H1 (cell line): Measurements from ENCODE around the gene NHLRC2. TPM values are rescaled to one million over a fixed set of nuclear protein-coding genes. Genes with fewer than 3 reads are reported as not detected.

Source experiments
- CTCF ChIA-PET: fragments of 300-600 bp; sonication (Branson Sonifier 250); formaldehyde crosslinking; loops from one replicate; lab custom pipeline; 2021; ENCODE audit not compliant: partially characterized antibody; lab: Charles Lee
- POLR2A ChIA-PET: fragments of 300-600 bp; sonication (Branson Sonifier 250); formaldehyde crosslinking; loops from one replicate; lab custom pipeline; 2021; ENCODE audit warnings: inconsistent platforms; ENCODE audit not compliant: partially characterized antibody; lab: Charles Lee
- DNase-seq, 2 experiments: peaks; one replicate each; pipeline versions ENCODE4 v3.0.0 to v3.0.0-alpha.2; 2010 to 2022; ENCODE audit warnings: low spot score in 2 of 2, low read depth in 1 of 2, mixed read lengths in 1 of 2
- FAIRE-seq: peaks from 2 replicates; lab custom pipeline; 2011; peaks lifted over from hg19 to GRCh38; lab: Jason Lieb, UNC
- H2AFZ ChIP-seq: 2 replicates; pipeline ENCODE4 v1.8.1; 2012; ENCODE audit warnings: low read length, inconsistent platforms
- H2AK5ac ChIP-seq: 2 replicates; pipeline ENCODE4 v1.6.1; 2013; ENCODE audit warnings: low read depth, low read length
- H2BK120ac ChIP-seq: replicated peaks from 2 replicates; pipeline ENCODE3; 2013; ENCODE audit warnings: low read depth, low read length, inconsistent platforms
- H2BK12ac ChIP-seq: 2 replicates; pipeline ENCODE4 v1.6.1; 2013; ENCODE audit warnings: low read depth, low read length
- H2BK15ac ChIP-seq: 2 replicates; pipeline ENCODE4 v1.6.1; 2013; ENCODE audit warnings: low read length
- H2BK20ac ChIP-seq: 2 replicates; pipeline ENCODE4 v1.6.1; 2013; ENCODE audit warnings: low read length
- H2BK5ac ChIP-seq: 2 replicates; pipeline ENCODE4 v1.6.1; 2013; ENCODE audit warnings: low read depth, low read length
- H3K14ac ChIP-seq: 2 replicates; pipeline ENCODE4 v1.6.1; 2013; ENCODE audit warnings: inconsistent platforms; ENCODE audit not compliant: insufficient read length
- H3K18ac ChIP-seq: 2 replicates; pipeline ENCODE4 v1.6.1; 2013; ENCODE audit warnings: low read length; ENCODE audit errors: extremely low read depth
- H3K23ac ChIP-seq: 2 replicates; pipeline ENCODE4 v1.6.1; 2013; ENCODE audit warnings: inconsistent platforms; ENCODE audit not compliant: insufficient read length
- H3K23me2 ChIP-seq: 2 replicates; pipeline ENCODE4 v1.6.1; 2013; ENCODE audit warnings: low read depth, low read length
- H3K27ac ChIP-seq: 2 replicates; pipeline ENCODE4 v1.6.1; 2011; ENCODE audit warnings: low read depth, low read length, inconsistent platforms
- H3K27me3 ChIP-seq, 4 experiments: replicated peaks in 1 of 4; 1 replicate in 1 of 4; 2 replicates in 3 of 4; pipeline versions ENCODE4 v1.6.1 to v1.8.1; 2011 to 2013; ENCODE audit warnings: low read length in 3 of 4, mild to moderate bottlenecking in 3 of 4, inconsistent platforms in 2 of 4, mixed read lengths in 2 of 4, moderate library complexity in 1 of 4; ENCODE audit not compliant: control insufficient read depth in 3 of 4, insufficient read depth in 3 of 4; ENCODE audit errors: extremely low read depth in 1 of 4
- H3K36me3 ChIP-seq, 4 experiments: 2 replicates each; pipeline versions ENCODE4 v1.6.1 to v1.8.1; 2011 to 2013; ENCODE audit warnings: mild to moderate bottlenecking in 4 of 4, low read length in 3 of 4, moderate library complexity in 2 of 4, control low read depth in 1 of 4, inconsistent platforms in 1 of 4; ENCODE audit not compliant: insufficient read depth in 4 of 4, control insufficient read depth in 2 of 4
- H3K4ac ChIP-seq: replicated peaks from 2 replicates; pipeline ENCODE3; 2013; ENCODE audit warnings: low read length, low read depth, mixed read lengths, inconsistent platforms; ENCODE audit not compliant: insufficient read length
- H3K4me1 ChIP-seq, 4 experiments: replicated peaks in 1 of 4; 1 replicate in 1 of 4; 2 replicates in 3 of 4; pipeline versions ENCODE4 v1.6.1 to v1.8.1; 2011 to 2013; ENCODE audit warnings: low read length in 3 of 4, inconsistent platforms in 2 of 4, mixed read lengths in 1 of 4; ENCODE audit not compliant: insufficient read depth in 4 of 4, control insufficient read depth in 3 of 4
- H3K4me2 ChIP-seq, 2 experiments: 2 replicates each; pipeline versions ENCODE4 v1.6.1 to v1.8.1; 2011 to 2013; ENCODE audit warnings: low read depth in 2 of 2, low read length in 2 of 2, control low read depth in 1 of 2, inconsistent platforms in 1 of 2, mild to moderate bottlenecking in 1 of 2; ENCODE audit not compliant: insufficient read depth in 1 of 2
- H3K4me3 ChIP-seq, 4 experiments: fragments of 200-600, 300-600 bp in 1 of 4; sonication (generic), shearing (Covaris generic), sonication (Bioruptor Twin) in 1 of 4; 2 replicates each; pipeline versions ENCODE4 v1.5.1 to v1.8.1; 2011 to 2016; ENCODE audit warnings: low read length in 4 of 4, low read depth in 3 of 4, control low read depth in 2 of 4, inconsistent platforms in 2 of 4, mild to moderate bottlenecking in 2 of 4, mixed read lengths in 1 of 4, moderate library complexity in 1 of 4; ENCODE audit not compliant: insufficient read depth in 2 of 4; ENCODE audit errors: extremely low read depth in 1 of 4
- H3K56ac ChIP-seq: replicated peaks from 2 replicates; pipeline ENCODE3; 2013; ENCODE audit warnings: low read depth, mild to moderate bottlenecking, mixed read lengths, low read length, inconsistent platforms; ENCODE audit not compliant: insufficient read length
- H3K79me1 ChIP-seq: 2 replicates; pipeline ENCODE4 v1.6.1; 2013; ENCODE audit warnings: low read depth, low read length, control low read depth
- H3K79me2 ChIP-seq, 2 experiments: 2 replicates each; pipeline versions ENCODE4 v1.6.1 to v1.8.1; 2012 to 2013; ENCODE audit warnings: low read length in 2 of 2, mild to moderate bottlenecking in 2 of 2, inconsistent platforms in 1 of 2; ENCODE audit not compliant: insufficient read depth in 2 of 2, control insufficient read depth in 1 of 2
- H3K9ac ChIP-seq, 4 experiments: replicated peaks in 1 of 4; 1 replicate in 1 of 4; 2 replicates in 3 of 4; pipeline versions ENCODE4 v1.6.1 to v1.8.1; 2011 to 2013; ENCODE audit warnings: low read depth in 3 of 4, low read length in 3 of 4, control low read depth in 2 of 4, mild to moderate bottlenecking in 2 of 4, moderate library complexity in 2 of 4, inconsistent platforms in 1 of 4; ENCODE audit errors: extremely low read depth in 1 of 4
- H3K9me3 ChIP-seq, 2 experiments: 2 replicates each; pipeline versions ENCODE4 v1.6.1 to v1.8.1; 2012 to 2013; ENCODE audit warnings: mild to moderate bottlenecking in 2 of 2, moderate library complexity in 2 of 2, control low read depth in 1 of 2, inconsistent platforms in 1 of 2, low read depth in 1 of 2, low read length in 1 of 2, mixed read lengths in 1 of 2; ENCODE audit not compliant: insufficient read depth in 2 of 2
- H4K20me1 ChIP-seq, 2 experiments: replicated peaks in 1 of 2; 2 replicates each; pipeline versions ENCODE3 to v1.8.1; 2011 to 2013; ENCODE audit warnings: inconsistent platforms in 2 of 2, low read length in 2 of 2, mild to moderate bottlenecking in 1 of 2; ENCODE audit not compliant: insufficient read depth in 2 of 2, control insufficient read depth in 1 of 2
- H4K5ac ChIP-seq: 2 replicates; pipeline ENCODE4 v1.6.1; 2013; ENCODE audit warnings: low read length, low read depth, mixed read lengths, inconsistent platforms; ENCODE audit not compliant: insufficient read length
- H4K8ac ChIP-seq: 2 replicates; pipeline ENCODE4 v1.8.0; 2013; ENCODE audit warnings: mild to moderate bottlenecking, moderate library complexity, low read length, inconsistent platforms; ENCODE audit not compliant: insufficient read depth; ENCODE audit errors: extremely low read depth
- H4K91ac ChIP-seq: replicated peaks from 2 replicates; pipeline ENCODE3; 2013; ENCODE audit warnings: low read length, mixed read lengths, inconsistent platforms; ENCODE audit not compliant: insufficient read length
- BACH1 ChIP-seq: IDR thresholded peaks from 2 replicates; pipeline ENCODE4 v1.6.1; 2012; ENCODE audit warnings: low read length, improper control_type of control experiment
- CREB1 ChIP-seq: IDR thresholded peaks from 2 replicates; pipeline ENCODE4 v1.6.1; 2012; ENCODE audit warnings: inconsistent platforms
- EGR1 ChIP-seq: IDR thresholded peaks from 2 replicates; pipeline ENCODE4 v1.6.1; 2011; ENCODE audit warnings: low read depth, low read length, borderline replicate concordance
- EP300 ChIP-seq, 2 experiments: IDR thresholded peaks; 1 replicate in 1 of 2; 2 replicates in 1 of 2; pipeline ENCODE4 v1.6.1; 2011 to 2012; ENCODE audit warnings: low read depth in 2 of 2, low read length in 2 of 2, mild to moderate bottlenecking in 2 of 2, borderline replicate concordance in 1 of 2, inconsistent platforms in 1 of 2, moderate library complexity in 1 of 2
- KDM4A ChIP-seq: IDR thresholded peaks from one replicate; pipeline ENCODE4 v1.7.1; 2012; ENCODE audit warnings: low read depth, mild to moderate bottlenecking, moderate library complexity, low read length, inconsistent platforms; ENCODE audit not compliant: severe bottlenecking
- NRF1 ChIP-seq: IDR thresholded peaks from 2 replicates; pipeline ENCODE4 v1.6.1; 2011; ENCODE audit warnings: mild to moderate bottlenecking, low read depth, low read length, improper control_type of control experiment
- POLR2AphosphoS5 ChIP-seq: IDR thresholded peaks from 2 replicates; pipeline ENCODE4 v1.6.1; 2011; ENCODE audit warnings: low read depth, low read length
- SIN3A ChIP-seq, 2 experiments: IDR thresholded peaks in 1 of 2; conservative IDR thresholded peaks in 1 of 2; 2 replicates each; pipeline ENCODE4 v1.6.1; 2011 to 2012; ENCODE audit warnings: low read length in 2 of 2, improper control_type of control experiment in 1 of 2, low read depth in 1 of 2, mild to moderate bottlenecking in 1 of 2
- SIRT6 ChIP-seq: IDR thresholded peaks from one replicate; pipeline ENCODE4 v1.7.1; 2012; ENCODE audit warnings: low read length, inconsistent platforms
- SP4 ChIP-seq: IDR thresholded peaks from 2 replicates; pipeline ENCODE4 v1.6.1; 2012; ENCODE audit warnings: low read length, inconsistent platforms
- SUZ12 ChIP-seq: fragments of 200-600 bp; sonication (generic); IDR thresholded peaks from 2 replicates; pipeline ENCODE4 v1.6.1; 2012; ENCODE audit warnings: mild to moderate bottlenecking, inconsistent platforms, low read length, moderate library complexity, mixed read lengths
- TAF7 ChIP-seq: optimal IDR thresholded peaks from 2 replicates; pipeline ENCODE3; 2011; ENCODE audit warnings: low read depth, mild to moderate bottlenecking, inconsistent platforms, low read length, moderate library complexity, borderline replicate concordance
- WGBS, 2 experiments: shearing (Covaris generic) in 1 of 2; methylation state at CpG; one replicate each; pipeline versions ENCODE4 v1.1.6 to v1.1.7; 2013 to 2015; ENCODE audit warnings: low lambda C conversion rate in 2 of 2, mixed read lengths in 2 of 2, inconsistent platforms in 1 of 2, low coverage in 1 of 2, missing lambda C conversion rate in 1 of 2; ENCODE audit not compliant: insufficient replicate concordance in 2 of 2, insufficient coverage in 1 of 2, insufficient read length in 1 of 2; ENCODE audit errors: extremely low coverage in 1 of 2, missing lambda C conversion rate in 1 of 2; 5-methylcytosine and 5-hydroxymethylcytosine counted together
- polyA plus RNA-seq, 7 experiments: library from polyadenylated mRNA; depleted of rRNA in 3 of 7; stranded (reverse) in 5 of 7; unstranded in 2 of 7; fragments of >200 nt in 5 of 7; fragments of 200-250 nt in 2 of 7; gene quantifications; 1 replicate in 5 of 7; 2 replicates in 1 of 7; 4 replicates in 1 of 7; pipeline versions ENCODE4 v1.2.1 to v1.2.3, GENCODE V29; 2011 to 2013; ENCODE audit warnings: missing spikeins in 2 of 7, mixed read lengths in 2 of 7
- total RNA-seq: library from RNA; stranded (reverse); fragmentation: NEBNext Ultra II Directional; extraction: Animal tissue kit (Norgen Biotek cat#: 25700); gene quantifications from 2 replicates; pipeline ENCODE4 v1.2.1, GENCODE V29; 2021
- TF ChIP-seq, protein P1 (sequence below): IDR thresholded peaks from 2 replicates; pipeline ENCODE4 v1.6.1; 2011; ENCODE audit warnings: low read length, improper control_type of control experiment

The NHLRC2 gene
- total and polyA plus RNA-seq, 2 of the 8 experiments (the other 6 are each of a cell fraction or from before 2014, with no cell fraction given), result 4.9 to 25.6 TPM

GRCh38 chr10:113858541-113858940 lies 4.1 kb downstream of the NHLRC2 start:
- peaks cover 2 to 40% (median 13%) of the 10 kb centered on the region in 4 experiments; a peak in 6 of 8 replicates for H3K36me3 ChIP-seq
- H3K9me3 ChIP-seq, result no peaks in the 10 kb centered on the region
- H2AFZ ChIP-seq, result no peak overlapping the region
- H3K56ac ChIP-seq, result no peak overlapping the region
- H3K79me2 ChIP-seq, result peaks cover 0 to 40% of the 10 kb centered on the region in 2 experiments; a peak in 2 of 4 replicates
- no peak overlapping the region for H2BK20ac ChIP-seq
- H3K9ac ChIP-seq, result no peak overlapping the region
- H3K23me2 ChIP-seq, result peaks cover 5% of the 10 kb centered on the region; the same call in 1 of the 2 replicates
- peaks cover 3 to 6% (median 4%) of the 10 kb centered on the region in 4 experiments; a peak in 5 of 7 replicates for H3K4me1 ChIP-seq
- no peak overlapping the region for H2AK5ac ChIP-seq
- no peak overlapping the region for H3K4ac ChIP-seq
- H3K18ac ChIP-seq, result no peak overlapping the region
- H4K5ac ChIP-seq, result no peak overlapping the region
- CTCF ChIA-PET, result interaction anchor here (1.1 to 1.2 kb wide), 2 partner anchors 14 to 242 kb away, joined by 3 to 4 read pairs; no protein-coding TSS in a partner anchor
- H3K4me3 ChIP-seq, result no peak overlapping the region
- no peak overlapping the region for H2BK120ac ChIP-seq
- H3K4me2 ChIP-seq, result no peak overlapping the region
- DNase-seq, result no peak
- POLR2A ChIA-PET, result interaction anchor here (0.6 kb wide), 1 partner anchor 1015 kb away, joined by 3 read pairs; no protein-coding TSS in a partner anchor
- H3K27me3 ChIP-seq, result no peaks in the 10 kb centered on the region
- H2BK5ac ChIP-seq, result no peak overlapping the region
- whole genome bisulfite sequencing, 2 experiments, result 83% methylated on average over 2 of the region's 2 CpGs; no CpG with 5 or more reads in 1 of the 2 experiments
- no peak overlapping the region for H4K91ac ChIP-seq
- H3K27ac ChIP-seq, result no peak overlapping the region
- H3K79me1 ChIP-seq, result peaks cover 2% of the 10 kb centered on the region; the same call in 1 of the 2 replicates
- H2BK12ac ChIP-seq, result no peak overlapping the region
- H3K14ac ChIP-seq, result no peak overlapping the region
- FAIRE-seq, result no peak
- H4K20me1 ChIP-seq, result no peaks in the 10 kb centered on the region
- no peak overlapping the region for H2BK15ac ChIP-seq
- H3K23ac ChIP-seq, result no peak overlapping the region
- H4K8ac ChIP-seq, result no peak overlapping the region
- TF ChIP-seq SIN3A (conservative IDR thresholded peaks at IDR 0.05 in 1 of 2, IDR thresholded peaks at IDR 0.05 in 1 of 2; ENCODE audit: low read depth in 1 of 2, low read length in 2 of 2), result no peak
- no peak for TF ChIP-seq SUZ12
- TF ChIP-seq POLR2AphosphoS5, result no peak
- no peak for TF ChIP-seq TAF7
- TF ChIP-seq, protein P1, sequence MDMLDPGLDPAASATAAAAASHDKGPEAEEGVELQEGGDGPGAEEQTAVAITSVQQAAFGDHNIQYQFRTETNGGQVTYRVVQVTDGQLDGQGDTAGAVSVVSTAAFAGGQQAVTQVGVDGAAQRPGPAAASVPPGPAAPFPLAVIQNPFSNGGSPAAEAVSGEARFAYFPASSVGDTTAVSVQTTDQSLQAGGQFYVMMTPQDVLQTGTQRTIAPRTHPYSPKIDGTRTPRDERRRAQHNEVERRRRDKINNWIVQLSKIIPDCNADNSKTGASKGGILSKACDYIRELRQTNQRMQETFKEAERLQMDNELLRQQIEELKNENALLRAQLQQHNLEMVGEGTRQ, result no peak
- no peak for TF ChIP-seq SP4
- no peak for TF ChIP-seq KDM4A
- no peak for TF ChIP-seq BACH1
- no peak for TF ChIP-seq EP300 (IDR thresholded peaks at IDR 0.05; ENCODE audit: borderline replicate concordance in 1 of 2, low read depth in 2 of 2, low read length in 2 of 2)
- TF ChIP-seq NRF1, result no peak
- no peak for TF ChIP-seq CREB1
- TF ChIP-seq SIRT6, result no peak
- TF ChIP-seq EGR1, result no peak
